Diencephalon (tissue), 1 donor: ENCODE data around the gene BRMS1L. TPM values are rescaled to one million over a fixed set of nuclear protein-coding genes. Genes with fewer than 3 reads are reported as not detected.

Experiments used
- total RNA-seq: library from RNA; depleted of rRNA; stranded (reverse); fragments of >200 nt; gene quantifications from one replicate; pipeline ENCODE4 v1.2.3, GENCODE V29; 2014

The BRMS1L gene
- 30.0 TPM for total RNA-seq

GRCh38 chr14:35826218-35826951, at the start of gene BRMS1L:
BRMS1L (plus strand) TSS chr14:35826338; CDS start chr14:35826517, 179 bp downstream.

GRCh38 chr14:35808638-35809563, 17.2 kb upstream of the BRMS1L start, which contains the start of gene RALGAPA1:
RALGAPA1 (minus strand) TSS chr14:35809295; CDS start chr14:35808835, 460 bp downstream.

Other genes with a start within 250 kb of the BRMS1L start
- gene RALGAPA1, start 17.0 kb upstream of the BRMS1L start, total RNA-seq = 189 TPM